Vagina (tissue), 2 donors: ENCODE results near the gene CLIC5. TPM values are rescaled to one million over a fixed set of nuclear protein-coding genes. Genes with fewer than 3 reads are reported as not detected.

ENCODE experiments used
- DNase-seq, 2 donors: peaks; one replicate each; pipeline ENCODE4 v3.0.0-alpha.2; 2017; ENCODE audit errors: extremely low spot score in 2 of 2
- H3K27ac ChIP-seq: fragments of 200-600 bp; sonication (generic); one replicate; pipeline ENCODE4 v1.5.1; 2019
- H3K27me3 ChIP-seq: fragments of 200-600 bp; sonication (generic); one replicate; pipeline ENCODE4 v1.5.1; 2019
- H3K36me3 ChIP-seq, 2 donors: fragments of 200-600 bp; sonication (generic); one replicate each; pipeline ENCODE4 v1.5.1; 2017 to 2019
- H3K4me1 ChIP-seq: fragments of 200-600 bp; sonication (generic); one replicate; pipeline ENCODE4 v1.5.1; 2019
- H3K4me3 ChIP-seq, 2 donors: fragments of 200-600 bp; sonication (generic); 1 replicate in 1 of 2; 2 replicates in 1 of 2; pipeline ENCODE4 v1.5.1; 2016 to 2019
- H3K9me3 ChIP-seq: fragments of 200-600 bp; sonication (generic); one replicate; pipeline ENCODE4 v1.5.1; 2019
- CTCF ChIP-seq, 3 experiments: fragments of 450-650 bp in 2 of 3; fragments of 200-600 bp in 1 of 3; sonication (generic) in 1 of 3; IDR thresholded peaks; one replicate each; pipeline ENCODE4 v1.5.1; 2017 to 2019; ENCODE audit warnings: antibody characterized with exemption in 3 of 3, mild to moderate bottlenecking in 2 of 3, moderate library complexity in 2 of 3
- POLR2A ChIP-seq, 2 donors: fragments of 450-650 bp; IDR thresholded peaks; one replicate each; pipeline ENCODE4 v1.6.1; 2017; ENCODE audit warnings: antibody characterized with exemption in 2 of 2, mild to moderate bottlenecking in 2 of 2, moderate library complexity in 2 of 2
- POLR2AphosphoS5 ChIP-seq, 2 donors: sonication (generic); formaldehyde crosslinking; IDR thresholded peaks; one replicate each; pipeline ENCODE4 v1.9.0; 2017; ENCODE audit warnings: antibody characterized with exemption in 2 of 2, mild to moderate bottlenecking in 2 of 2, low read depth in 1 of 2; ENCODE audit not compliant: insufficient read depth in 1 of 2
- intact Hi-C: fragments of 100-400 bp; cut with DNase I; formaldehyde crosslinking; loops from one replicate; pipeline ENCODE4 v1.15.1; 2023
- total RNA-seq: library from RNA; depleted of rRNA; stranded (reverse); fragments of >200 nt; gene quantifications from one replicate; pipeline ENCODE4 v1.2.3, GENCODE V29; 2016

The CLIC5 gene
- total RNA-seq, 1 donor from 2014 or later = 3.4 TPM

- TF ChIP-seq POLR2AphosphoS5 (IDR thresholded peaks at IDR 0.05; ENCODE audit: insufficient read depth in 1 of 2, low read depth in 1 of 2) (no peak), POLR2A (IDR thresholded peaks at IDR 0.05) (no peak), CTCF (IDR thresholded peaks at IDR 0.05) (no peak)
- no peaks in the 10 kb centered on the region for H3K9me3 ChIP-seq
- no peak overlapping the region for H3K27ac ChIP-seq
- DNase-seq = no peak
- no peaks in the 10 kb centered on the region for H3K4me1 ChIP-seq
- no peaks in the 10 kb centered on the region for H3K36me3 ChIP-seq
- no peak overlapping the region for H3K4me3 ChIP-seq
- no peaks in the 10 kb centered on the region for H3K27me3 ChIP-seq
- intact Hi-C loops = no loop called here
Measured at GRCh38 chr6:45837541-45838200, 178.0 kb downstream of the CLIC5 start.

- no peaks in the 10 kb centered on the region for H3K4me1 ChIP-seq
- intact Hi-C loops = no loop called here
- no peak for DNase-seq
- H3K36me3 ChIP-seq = no peaks in the 10 kb centered on the region
- TF ChIP-seq POLR2A (IDR thresholded peaks at IDR 0.05) (no peak), POLR2AphosphoS5 (IDR thresholded peaks at IDR 0.05; ENCODE audit: insufficient read depth in 1 of 2, low read depth in 1 of 2) (no peak), CTCF (IDR thresholded peaks at IDR 0.05) (no peak)
- no peak overlapping the region for H3K4me3 ChIP-seq
- no peaks in the 10 kb centered on the region for H3K27me3 ChIP-seq
- H3K9me3 ChIP-seq = no peaks in the 10 kb centered on the region
- H3K27ac ChIP-seq = no peak overlapping the region
Measured at GRCh38 chr6:45836984-45837383, 178.7 kb downstream of the CLIC5 start.

- TF ChIP-seq POLR2AphosphoS5 (IDR thresholded peaks at IDR 0.05; ENCODE audit: insufficient read depth in 1 of 2, low read depth in 1 of 2) (no peak), POLR2A (IDR thresholded peaks at IDR 0.05) (no peak), CTCF (IDR thresholded peaks at IDR 0.05) (no peak)
- intact Hi-C loops = no loop called here
- Histone ChIP-seq H3K27me3 (no peaks in the 10 kb centered on the region), H3K4me3 (no peak overlapping the region), H3K9me3 (no peaks in the 10 kb centered on the region), H3K4me1 (no peaks in the 10 kb centered on the region), H3K27ac (no peak overlapping the region), H3K36me3 (no peaks in the 10 kb centered on the region)
- DNase-seq = no peak
Measured at GRCh38 chr6:45836438-45836824, 179.2 kb downstream of the CLIC5 start.

- no peak for TF ChIP-seq POLR2A (IDR thresholded peaks at IDR 0.05)
- no peak for TF ChIP-seq CTCF (IDR thresholded peaks at IDR 0.05)
- no peak for TF ChIP-seq POLR2AphosphoS5 (IDR thresholded peaks at IDR 0.05; ENCODE audit: insufficient read depth in 1 of 2, low read depth in 1 of 2)
- H3K27ac ChIP-seq = no peak overlapping the region
- no peaks in the 10 kb centered on the region for H3K9me3 ChIP-seq
- no peaks in the 10 kb centered on the region for H3K36me3 ChIP-seq
- no peaks in the 10 kb centered on the region for H3K27me3 ChIP-seq
- intact Hi-C loops = no loop called here
- DNase-seq = no peak
- no peaks in the 10 kb centered on the region for H3K4me1 ChIP-seq
- no peak overlapping the region for H3K4me3 ChIP-seq
Measured at GRCh38 chr6:45835721-45836437, 179.8 kb downstream of the CLIC5 start.

GRCh38 chr6:45832063-45832462 is 183.6 kb downstream of the CLIC5 start:
- H3K36me3 ChIP-seq = no peaks in the 10 kb centered on the region
- H3K4me1 ChIP-seq = no peaks in the 10 kb centered on the region
- TF ChIP-seq CTCF (IDR thresholded peaks at IDR 0.05) (no peak), POLR2AphosphoS5 (IDR thresholded peaks at IDR 0.05; ENCODE audit: insufficient read depth in 1 of 2, low read depth in 1 of 2) (no peak), POLR2A (IDR thresholded peaks at IDR 0.05) (no peak)
- H3K4me3 ChIP-seq = no peak overlapping the region
- intact Hi-C loops = no loop called here
- no peaks in the 10 kb centered on the region for H3K27me3 ChIP-seq
- no peaks in the 10 kb centered on the region for H3K9me3 ChIP-seq
- no peak for DNase-seq
- no peak overlapping the region for H3K27ac ChIP-seq
